WTC11 (cell line): ENCODE data around the gene GJA5. TPM values are rescaled to one million over a fixed set of nuclear protein-coding genes. Genes with fewer than 3 reads are reported as not detected.
"Not testable (repeated sequence)": the region's sequence is repeated elsewhere in the genome, so short reads cannot be mapped to it uniquely, and the experiment has no call there.

Experiments used
- ATAC-seq: fragments of 200-7000 bp; cut with Tn5 transposase; 2 replicates; pipeline ENCODE4 v1.10.0; 2021; ENCODE audit warnings: mild to moderate bottlenecking, moderate library complexity
- CTCF ChIA-PET: fragments of 300-600 bp; sonication (Branson Sonifier 250); formaldehyde crosslinking; loops from one replicate; lab custom pipeline; 2021; ENCODE audit warnings: antibody characterized with exemption; lab: Charles Lee
- POLR2A ChIA-PET: fragments of 350-600 bp; sonication (Branson Sonifier 250); formaldehyde crosslinking; loops from one replicate; lab custom pipeline; 2021; ENCODE audit warnings: antibody characterized with exemption; lab: Charles Lee
- DNase-seq: peaks from one replicate; pipeline ENCODE4 v3.0.0; 2021; ENCODE audit warnings: low spot score
- H3K27ac Mint-ChIP-seq: 2 replicates; pipeline ENCODE4 v1.8.0; 2021; ENCODE audit warnings: mixed read lengths
- H3K27me3 Mint-ChIP-seq: 2 replicates; pipeline ENCODE4 v1.8.0; 2021; ENCODE audit warnings: low read depth, mild to moderate bottlenecking, moderate library complexity, mixed read lengths
- H3K36me3 Mint-ChIP-seq: 2 replicates; pipeline ENCODE4 v1.8.0; 2021; ENCODE audit warnings: mixed read lengths
- H3K4me1 Mint-ChIP-seq: 2 replicates; pipeline ENCODE4 v1.8.0; 2022; ENCODE audit warnings: mixed read lengths
- H3K4me3 Mint-ChIP-seq: 2 replicates; pipeline ENCODE4 v1.8.0; 2021; ENCODE audit warnings: mild to moderate bottlenecking, moderate library complexity, mixed read lengths
- H3K9me3 Mint-ChIP-seq: 2 replicates; pipeline ENCODE4 v1.8.0; 2021; ENCODE audit warnings: mixed read lengths
- ATF1 ChIP-seq: sonication (generic); formaldehyde crosslinking; IDR thresholded peaks from 2 replicates; pipeline ENCODE4 v1.8.1; 2023; ENCODE audit warnings: mild to moderate bottlenecking, moderate library complexity, missing genetic modification reagents
- CREB1 ChIP-seq: sonication (generic); formaldehyde crosslinking; IDR thresholded peaks from 2 replicates; pipeline ENCODE4 v1.8.0; 2023; ENCODE audit warnings: mild to moderate bottlenecking, missing genetic modification reagents
- CREM ChIP-seq: sonication (generic); formaldehyde crosslinking; IDR thresholded peaks from 2 replicates; pipeline ENCODE4 v1.8.1; 2022; ENCODE audit warnings: mild to moderate bottlenecking, missing genetic modification reagents, moderate library complexity
- ETV6 ChIP-seq: sonication (generic); formaldehyde crosslinking; IDR thresholded peaks from 2 replicates; pipeline ENCODE4 v1.8.1; 2022; ENCODE audit warnings: mild to moderate bottlenecking, missing genetic modification reagents
- FOXK1 ChIP-seq: sonication (generic); formaldehyde crosslinking; IDR thresholded peaks from 2 replicates; pipeline ENCODE4 v1.8.0; 2022; ENCODE audit warnings: mild to moderate bottlenecking, moderate library complexity, missing genetic modification reagents
- GABPB1 ChIP-seq: sonication (generic); formaldehyde crosslinking; IDR thresholded peaks from 2 replicates; pipeline ENCODE4 v1.8.1; 2023; ENCODE audit warnings: mild to moderate bottlenecking, missing genetic modification reagents
- GRHL2 ChIP-seq: fragments of 250-450 bp; sonication (Bioruptor Pico); IDR thresholded peaks from 2 replicates; pipeline ENCODE4 v1.8.0; 2022; ENCODE audit warnings: mild to moderate bottlenecking, moderate library complexity; ENCODE audit not compliant: insufficient replicate concordance, severe bottlenecking
- JUN ChIP-seq: sonication (generic); formaldehyde crosslinking; IDR thresholded peaks from 2 replicates; pipeline ENCODE4 v1.8.0; 2023; ENCODE audit warnings: mild to moderate bottlenecking, missing genetic modification reagents
- MYBL2 ChIP-seq: sonication (generic); formaldehyde crosslinking; IDR thresholded peaks from 2 replicates; pipeline ENCODE4 v1.8.1; 2023; ENCODE audit warnings: mild to moderate bottlenecking, moderate library complexity, missing genetic modification reagents
- NR3C1 ChIP-seq: sonication (generic); formaldehyde crosslinking; conservative IDR thresholded peaks from 2 replicates; pipeline ENCODE4 v1.8.1; 2023; ENCODE audit warnings: low read depth, mild to moderate bottlenecking, missing genetic modification reagents
- OVOL2 ChIP-seq: fragments of 250-450 bp; sonication (Bioruptor Pico); IDR thresholded peaks from 2 replicates; pipeline ENCODE4 v1.9.0; 2021; ENCODE audit warnings: mild to moderate bottlenecking, borderline replicate concordance
- RELA ChIP-seq: sonication (generic); formaldehyde crosslinking; IDR thresholded peaks from 2 replicates; pipeline ENCODE4 v1.8.1; 2022; ENCODE audit warnings: missing genetic modification reagents, mild to moderate bottlenecking, borderline replicate concordance
- ZNF232 ChIP-seq: sonication (generic); formaldehyde crosslinking; IDR thresholded peaks from 2 replicates; pipeline ENCODE4 v1.8.0; 2022; ENCODE audit warnings: mild to moderate bottlenecking, missing genetic modification reagents
- ZNF396 ChIP-seq: fragments of 250-450 bp; sonication (Bioruptor Pico); IDR thresholded peaks from 2 replicates; pipeline ENCODE4 v1.8.0; 2021; ENCODE audit warnings: mild to moderate bottlenecking, moderate library complexity, borderline replicate concordance
- total RNA-seq: library from RNA; stranded (reverse); gene quantifications from 3 replicates; pipeline ENCODE4 v1.2.3, GENCODE V29; 2021
- TF ChIP-seq, protein P1 (sequence below): sonication (generic); formaldehyde crosslinking; conservative IDR thresholded peaks from 2 replicates; pipeline ENCODE4 v1.8.1; 2023; ENCODE audit warnings: mild to moderate bottlenecking, low read depth, missing genetic modification reagents, moderate library complexity
- TF ChIP-seq, protein P2 (sequence below): fragments of 250-450 bp; sonication (Bioruptor Pico); IDR thresholded peaks from 2 replicates; pipeline ENCODE4 v1.8.0; 2021; ENCODE audit warnings: mild to moderate bottlenecking
- TF ChIP-seq, protein P3 (sequence below): fragments of 250-450 bp; sonication (Bioruptor Pico); conservative IDR thresholded peaks from 2 replicates; pipeline ENCODE4 v1.9.0; 2021; ENCODE audit warnings: mild to moderate bottlenecking
- TF ChIP-seq, protein P4 (sequence below): sonication (generic); formaldehyde crosslinking; IDR thresholded peaks from 2 replicates; pipeline ENCODE4 v1.8.0; 2022; ENCODE audit warnings: mild to moderate bottlenecking, missing genetic modification reagents
- TF ChIP-seq, protein P5 (sequence below): fragments of 250-450 bp; sonication (Bioruptor Pico); IDR thresholded peaks from 2 replicates; pipeline ENCODE4 v1.9.0; 2021; ENCODE audit warnings: mild to moderate bottlenecking

Gene GJA5
- total RNA-seq, 1 experiment from 2014 or later, result 2.2 TPM

GRCh38 chr1:147736883-147737282, 23.5 kb downstream of the GJA5 start (continued):
- TF ChIP-seq, protein P1, sequence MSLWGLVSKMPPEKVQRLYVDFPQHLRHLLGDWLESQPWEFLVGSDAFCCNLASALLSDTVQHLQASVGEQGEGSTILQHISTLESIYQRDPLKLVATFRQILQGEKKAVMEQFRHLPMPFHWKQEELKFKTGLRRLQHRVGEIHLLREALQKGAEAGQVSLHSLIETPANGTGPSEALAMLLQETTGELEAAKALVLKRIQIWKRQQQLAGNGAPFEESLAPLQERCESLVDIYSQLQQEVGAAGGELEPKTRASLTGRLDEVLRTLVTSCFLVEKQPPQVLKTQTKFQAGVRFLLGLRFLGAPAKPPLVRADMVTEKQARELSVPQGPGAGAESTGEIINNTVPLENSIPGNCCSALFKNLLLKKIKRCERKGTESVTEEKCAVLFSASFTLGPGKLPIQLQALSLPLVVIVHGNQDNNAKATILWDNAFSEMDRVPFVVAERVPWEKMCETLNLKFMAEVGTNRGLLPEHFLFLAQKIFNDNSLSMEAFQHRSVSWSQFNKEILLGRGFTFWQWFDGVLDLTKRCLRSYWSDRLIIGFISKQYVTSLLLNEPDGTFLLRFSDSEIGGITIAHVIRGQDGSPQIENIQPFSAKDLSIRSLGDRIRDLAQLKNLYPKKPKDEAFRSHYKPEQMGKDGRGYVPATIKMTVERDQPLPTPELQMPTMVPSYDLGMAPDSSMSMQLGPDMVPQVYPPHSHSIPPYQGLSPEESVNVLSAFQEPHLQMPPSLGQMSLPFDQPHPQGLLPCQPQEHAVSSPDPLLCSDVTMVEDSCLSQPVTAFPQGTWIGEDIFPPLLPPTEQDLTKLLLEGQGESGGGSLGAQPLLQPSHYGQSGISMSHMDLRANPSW, result no peak
- TF ChIP-seq GRHL2 (CRISPR knock-in tag), result no peak
- TF ChIP-seq, protein P2, sequence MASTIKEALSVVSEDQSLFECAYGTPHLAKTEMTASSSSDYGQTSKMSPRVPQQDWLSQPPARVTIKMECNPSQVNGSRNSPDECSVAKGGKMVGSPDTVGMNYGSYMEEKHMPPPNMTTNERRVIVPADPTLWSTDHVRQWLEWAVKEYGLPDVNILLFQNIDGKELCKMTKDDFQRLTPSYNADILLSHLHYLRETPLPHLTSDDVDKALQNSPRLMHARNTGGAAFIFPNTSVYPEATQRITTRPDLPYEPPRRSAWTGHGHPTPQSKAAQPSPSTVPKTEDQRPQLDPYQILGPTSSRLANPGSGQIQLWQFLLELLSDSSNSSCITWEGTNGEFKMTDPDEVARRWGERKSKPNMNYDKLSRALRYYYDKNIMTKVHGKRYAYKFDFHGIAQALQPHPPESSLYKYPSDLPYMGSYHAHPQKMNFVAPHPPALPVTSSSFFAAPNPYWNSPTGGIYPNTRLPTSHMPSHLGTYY (CRISPR knock-in tag), result no peak

DNA sequence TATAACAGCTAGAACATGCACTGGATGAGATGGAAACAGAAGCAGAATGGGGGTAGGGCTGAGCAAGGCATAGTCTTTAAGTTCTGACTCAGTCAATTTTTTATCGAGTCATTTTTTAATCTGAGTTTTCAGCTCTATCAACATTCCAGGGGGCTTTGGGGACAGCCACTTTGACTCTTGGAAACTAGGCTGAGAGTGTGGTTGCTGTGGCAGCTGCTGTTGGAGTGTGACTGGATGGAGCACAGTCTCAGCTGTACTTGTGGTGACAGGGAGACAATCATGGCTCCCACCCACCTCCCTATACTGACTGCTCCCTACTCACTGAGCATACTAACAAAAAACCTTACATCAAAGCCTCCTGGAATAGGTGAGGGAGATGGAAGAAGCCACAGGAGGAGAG, 25.0 kb downstream of the GJA5 start:
- no peak for ATAC-seq
- CTCF ChIA-PET, result no interaction called here
- TF ChIP-seq ZNF396 (no peak), FOXK1 (no peak), MYBL2 (CRISPR knock-in tag) (no peak), GRHL2 (CRISPR knock-in tag) (no peak), ETV6 (no peak), ATF1 (no peak), RELA (CRISPR knock-in tag) (no peak), JUN (CRISPR knock-in tag) (no peak), CREB1 (no peak), ZNF232 (no peak), CREM (CRISPR knock-in tag) (no peak), GABPB1 (CRISPR knock-in tag) (no peak), OVOL2 (CRISPR knock-in tag) (no peak), NR3C1 (CRISPR knock-in tag) (no peak)
- TF ChIP-seq, protein P1, result no peak
- TF ChIP-seq, protein P3, sequence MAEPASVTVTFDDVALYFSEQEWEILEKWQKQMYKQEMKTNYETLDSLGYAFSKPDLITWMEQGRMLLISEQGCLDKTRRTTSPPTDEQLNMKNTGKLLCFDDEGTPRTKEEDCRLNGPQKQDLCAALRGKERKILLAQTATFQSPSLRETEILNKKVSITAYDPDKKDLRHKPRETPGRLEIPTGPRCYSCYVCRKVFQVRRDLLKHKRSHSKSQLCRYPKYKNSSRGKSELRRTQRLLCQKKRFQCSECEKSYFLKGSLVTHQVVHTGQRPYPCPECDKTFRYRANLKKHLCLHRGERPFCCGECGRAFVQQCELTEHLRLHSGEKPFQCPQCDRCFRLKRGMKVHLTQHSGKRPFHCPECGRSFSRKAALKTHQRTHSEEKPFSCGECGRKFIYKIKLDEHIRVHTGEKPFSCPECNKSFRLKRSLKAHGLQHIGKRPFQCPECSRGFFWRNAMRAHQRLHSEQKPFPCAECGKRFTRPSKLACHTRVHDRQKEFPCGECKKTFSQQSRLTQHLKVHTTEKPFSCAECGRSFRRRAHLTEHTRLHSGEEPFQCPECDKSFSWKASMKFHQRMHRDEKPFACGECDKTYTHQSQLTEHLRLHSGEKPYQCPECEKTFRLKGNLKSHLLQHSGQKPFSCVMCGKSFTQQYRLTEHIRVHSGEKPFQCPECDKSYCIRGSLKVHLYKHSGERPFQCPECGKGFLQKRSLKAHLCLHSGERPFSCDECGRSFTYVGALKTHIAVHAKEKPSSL (CRISPR knock-in tag), result no peak
- TF ChIP-seq, protein P4, sequence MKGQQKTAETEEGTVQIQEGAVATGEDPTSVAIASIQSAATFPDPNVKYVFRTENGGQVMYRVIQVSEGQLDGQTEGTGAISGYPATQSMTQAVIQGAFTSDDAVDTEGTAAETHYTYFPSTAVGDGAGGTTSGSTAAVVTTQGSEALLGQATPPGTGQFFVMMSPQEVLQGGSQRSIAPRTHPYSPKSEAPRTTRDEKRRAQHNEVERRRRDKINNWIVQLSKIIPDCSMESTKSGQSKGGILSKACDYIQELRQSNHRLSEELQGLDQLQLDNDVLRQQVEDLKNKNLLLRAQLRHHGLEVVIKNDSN (CRISPR knock-in tag), result no peak
- TF ChIP-seq, protein P5, sequence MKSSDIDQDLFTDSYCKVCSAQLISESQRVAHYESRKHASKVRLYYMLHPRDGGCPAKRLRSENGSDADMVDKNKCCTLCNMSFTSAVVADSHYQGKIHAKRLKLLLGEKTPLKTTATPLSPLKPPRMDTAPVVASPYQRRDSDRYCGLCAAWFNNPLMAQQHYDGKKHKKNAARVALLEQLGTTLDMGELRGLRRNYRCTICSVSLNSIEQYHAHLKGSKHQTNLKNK (CRISPR knock-in tag), result no peak

DNA sequence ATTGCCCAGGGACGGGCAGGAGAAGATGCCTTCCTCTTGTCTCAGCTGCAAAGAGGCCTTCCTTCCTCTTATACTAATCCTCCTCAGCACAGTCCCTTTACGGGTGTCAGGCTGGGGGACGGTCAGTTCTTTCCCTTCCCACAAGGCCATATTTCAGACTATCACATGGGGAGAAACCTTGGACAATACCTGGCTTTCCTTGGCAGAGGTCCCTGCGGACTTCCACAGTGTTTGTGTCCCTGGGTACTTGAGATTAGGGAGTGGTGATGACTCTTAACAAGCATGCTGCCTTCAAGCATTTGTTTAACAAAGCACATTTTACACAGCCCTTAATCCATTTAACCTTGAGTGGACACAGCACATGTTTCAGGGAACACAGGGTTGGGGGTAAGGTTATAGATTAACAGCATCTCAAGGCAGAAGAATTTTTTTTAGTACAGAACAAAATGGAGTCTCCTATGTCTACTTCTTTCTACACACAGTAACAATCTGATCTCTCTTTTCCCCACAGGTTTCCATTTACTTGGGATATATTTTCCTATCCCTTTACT, 26.0 kb downstream of the GJA5 start:
- H3K36me3 Mint-ChIP-seq, CTCF ChIA-PET, POLR2A ChIA-PET, H3K4me3 Mint-ChIP-seq, H3K27me3 Mint-ChIP-seq, H3K9me3 Mint-ChIP-seq, DNase-seq, H3K27ac Mint-ChIP-seq, ATAC-seq: not testable (repeated sequence)
- peaks cover 14% of the 10 kb centered on the region for H3K4me1 Mint-ChIP-seq

More for the DNA sequence above, 25.0 kb downstream of the GJA5 start:
- no peaks in the 10 kb centered on the region for H3K27me3 Mint-ChIP-seq
- H3K4me3 Mint-ChIP-seq, result no peak overlapping the region
- no peaks in the 10 kb centered on the region for H3K36me3 Mint-ChIP-seq
- POLR2A ChIA-PET, result no interaction called here
- no peak overlapping the region for H3K27ac Mint-ChIP-seq
- peaks cover 14% of the 10 kb centered on the region for H3K4me1 Mint-ChIP-seq
- H3K9me3 Mint-ChIP-seq, result peaks cover 5% of the 10 kb centered on the region; the same call in 1 of the 2 replicates
- DNase-seq, result no peak
